H9 (cell line): ENCODE measurements around the gene OSBPL10. TPM values are rescaled to one million over a fixed set of nuclear protein-coding genes. Genes with fewer than 3 reads are reported as not detected.

Experiments used
- DNase-seq: peaks from one replicate; pipeline ENCODE4 v3.0.0-alpha.2; 2017
- H2AFZ ChIP-seq: one replicate; pipeline ENCODE4 v1.6.1; 2013; ENCODE audit warnings: mild to moderate bottlenecking, low read length, control low read depth, moderate library complexity
- H2AK5ac ChIP-seq: 2 replicates; pipeline ENCODE4 v1.6.1; 2013; ENCODE audit warnings: low read length, control low read depth, mixed read lengths; ENCODE audit not compliant: insufficient read length
- H2BK120ac ChIP-seq: one replicate; pipeline ENCODE4 v1.6.1; 2013; ENCODE audit warnings: low read depth, mild to moderate bottlenecking, low read length, control low read depth, inconsistent platforms; ENCODE audit not compliant: poor library complexity, severe bottlenecking
- H2BK12ac ChIP-seq: 2 replicates; pipeline ENCODE4 v1.6.1; 2013; ENCODE audit warnings: low read length, control low read depth, mixed read lengths, low read depth; ENCODE audit not compliant: insufficient read length
- H2BK15ac ChIP-seq: 2 replicates; pipeline ENCODE4 v1.6.1; 2013; ENCODE audit warnings: low read depth, low read length, control low read depth
- H2BK20ac ChIP-seq: one replicate; pipeline ENCODE4 v1.6.1; 2013; ENCODE audit warnings: low read depth, mild to moderate bottlenecking, low read length, control low read depth, inconsistent platforms; ENCODE audit not compliant: poor library complexity, severe bottlenecking
- H2BK5ac ChIP-seq: 2 replicates; pipeline ENCODE4 v1.6.1; 2013; ENCODE audit warnings: low read length, control low read depth, mixed read lengths; ENCODE audit not compliant: insufficient read length
- H3K14ac ChIP-seq: 2 replicates; pipeline ENCODE4 v1.6.1; 2013; ENCODE audit warnings: low read length, control low read depth; ENCODE audit not compliant: insufficient read depth
- H3K18ac ChIP-seq: 2 replicates; pipeline ENCODE4 v1.6.1; 2013; ENCODE audit warnings: low read depth, mild to moderate bottlenecking, mixed read lengths, low read length, control low read depth; ENCODE audit not compliant: insufficient read length
- H3K23ac ChIP-seq: 2 replicates; pipeline ENCODE4 v1.6.1; 2013; ENCODE audit warnings: low read length, control low read depth, mixed read lengths, low read depth; ENCODE audit not compliant: insufficient read length
- H3K23me2 ChIP-seq: 2 replicates; pipeline ENCODE4 v1.6.1; 2013; ENCODE audit warnings: low read depth, mild to moderate bottlenecking, mixed read lengths, low read length, control low read depth; ENCODE audit not compliant: insufficient read length, poor library complexity, severe bottlenecking
- H3K27ac ChIP-seq: 2 replicates; pipeline ENCODE4 v1.5.1; 2013; ENCODE audit warnings: low read length, control low read depth, mixed read lengths, low read depth; ENCODE audit not compliant: insufficient read length
- H3K27me3 ChIP-seq: 2 replicates; pipeline ENCODE4 v1.6.1; 2013; ENCODE audit warnings: low read length, control low read depth, inconsistent platforms; ENCODE audit not compliant: insufficient read depth
- H3K4ac ChIP-seq: 2 replicates; pipeline ENCODE4 v1.6.1; 2013; ENCODE audit warnings: low read depth, mild to moderate bottlenecking, control low read depth, inconsistent platforms, low read length, moderate library complexity
- H3K4me1 ChIP-seq: 2 replicates; pipeline ENCODE4 v1.6.1; 2013; ENCODE audit warnings: low read length, control low read depth, inconsistent platforms; ENCODE audit not compliant: insufficient read depth
- H3K4me2 ChIP-seq: 2 replicates; pipeline ENCODE4 v1.6.1; 2013; ENCODE audit warnings: low read length, control low read depth, mixed read lengths; ENCODE audit not compliant: insufficient read length, insufficient read depth
- H3K56ac ChIP-seq: 2 replicates; pipeline ENCODE4 v1.6.1; 2013; ENCODE audit warnings: low read depth, mild to moderate bottlenecking, mixed read lengths, low read length, control low read depth; ENCODE audit not compliant: insufficient read length
- H3K79me1 ChIP-seq: 2 replicates; pipeline ENCODE4 v1.6.1; 2013; ENCODE audit warnings: low read depth, mild to moderate bottlenecking, moderate library complexity, low read length, control low read depth, inconsistent platforms; ENCODE audit not compliant: insufficient read depth, poor library complexity, severe bottlenecking
- H3K79me2 ChIP-seq: 2 replicates; pipeline ENCODE4 v1.6.1; 2013; ENCODE audit warnings: low read length, control low read depth, inconsistent platforms; ENCODE audit not compliant: insufficient read depth
- H3K9ac ChIP-seq: 2 replicates; pipeline ENCODE4 v1.6.1; 2013; ENCODE audit warnings: low read length, control low read depth, mixed read lengths; ENCODE audit not compliant: insufficient read length; ENCODE audit errors: extremely low read depth
- H3K9me3 ChIP-seq: one replicate; pipeline ENCODE4 v1.6.1; 2013; ENCODE audit warnings: low read depth, low read length, inconsistent platforms; ENCODE audit not compliant: control insufficient read depth
- H3T11ph ChIP-seq: one replicate; pipeline ENCODE4 v1.6.1; 2013; ENCODE audit warnings: mild to moderate bottlenecking, low read length, control low read depth, inconsistent platforms
- H4K20me1 ChIP-seq: one replicate; pipeline ENCODE4 v1.6.1; 2013; ENCODE audit not compliant: control insufficient read depth, insufficient read length, insufficient read depth
- H4K5ac ChIP-seq: 2 replicates; pipeline ENCODE4 v1.6.1; 2013; ENCODE audit warnings: low read depth, mild to moderate bottlenecking, mixed read lengths, low read length, control low read depth; ENCODE audit not compliant: insufficient read length
- H4K8ac ChIP-seq: replicated peaks from 2 replicates; pipeline ENCODE4 v1.6.1; 2013; ENCODE audit warnings: low read length, control low read depth, mixed read lengths, low read depth; ENCODE audit not compliant: insufficient read length
- H4K91ac ChIP-seq: 2 replicates; pipeline ENCODE4 v1.6.1; 2013; ENCODE audit warnings: low read depth, mild to moderate bottlenecking, moderate library complexity, mixed read lengths, low read length, control low read depth; ENCODE audit not compliant: insufficient read length
- H3K27ac Mint-ChIP-seq, 3 experiments: 2 replicates in 2 of 3; 3 replicates in 1 of 3; pipeline ENCODE4 v1.8.0; 2020 to 2021; ENCODE audit warnings: mixed read lengths in 3 of 3, mild to moderate bottlenecking in 1 of 3, moderate library complexity in 1 of 3
- H3K27me3 Mint-ChIP-seq: 2 replicates; pipeline ENCODE4 v1.8.0; 2021; ENCODE audit warnings: low read depth, mild to moderate bottlenecking, moderate library complexity, mixed read lengths
- H3K36me3 Mint-ChIP-seq, 3 experiments: 2 replicates in 2 of 3; 3 replicates in 1 of 3; pipeline ENCODE4 v1.8.0; 2020 to 2021; ENCODE audit warnings: low read depth in 3 of 3, mixed read lengths in 3 of 3; ENCODE audit not compliant: insufficient read depth in 1 of 3
- H3K4me1 Mint-ChIP-seq, 2 experiments: 2 replicates each; pipeline ENCODE4 v1.8.0; 2020; ENCODE audit warnings: mixed read lengths in 2 of 2
- H3K4me3 Mint-ChIP-seq, 2 experiments: 2 replicates in 1 of 2; 3 replicates in 1 of 2; pipeline ENCODE4 v1.8.0; 2020 to 2021; ENCODE audit warnings: mild to moderate bottlenecking in 2 of 2, mixed read lengths in 2 of 2, moderate library complexity in 1 of 2
- H3K9me3 Mint-ChIP-seq, 2 experiments: 2 replicates in 1 of 2; 3 replicates in 1 of 2; pipeline ENCODE4 v1.8.0; 2020; ENCODE audit warnings: mild to moderate bottlenecking in 2 of 2, mixed read lengths in 2 of 2, moderate library complexity in 1 of 2
- WGBS: extraction: QIAGEN DNeasy Blood & Tissue Kit; methylation state at CpG from one replicate; pipeline ENCODE4 v1.1.7; 2013; ENCODE audit warnings: missing lambda C conversion rate, low lambda C conversion rate, mixed read lengths; ENCODE audit not compliant: insufficient read length; ENCODE audit errors: extremely low coverage; 5-methylcytosine and 5-hydroxymethylcytosine counted together
- total RNA-seq: library from RNA; stranded (reverse); gene quantifications from 2 replicates; pipeline ENCODE4 v1.2.1, GENCODE V29; 2021
- TF ChIP-seq, protein P1 (sequence below): fragments of 200-600 bp; sonication (generic); conservative IDR thresholded peaks from 3 replicates; pipeline ENCODE4 v1.8.0; 2021; ENCODE audit warnings: antibody characterized with exemption, mild to moderate bottlenecking

OSBPL10 gene
- total RNA-seq, 1 experiment from 2014 or later: 42.7 TPM

DNA sequence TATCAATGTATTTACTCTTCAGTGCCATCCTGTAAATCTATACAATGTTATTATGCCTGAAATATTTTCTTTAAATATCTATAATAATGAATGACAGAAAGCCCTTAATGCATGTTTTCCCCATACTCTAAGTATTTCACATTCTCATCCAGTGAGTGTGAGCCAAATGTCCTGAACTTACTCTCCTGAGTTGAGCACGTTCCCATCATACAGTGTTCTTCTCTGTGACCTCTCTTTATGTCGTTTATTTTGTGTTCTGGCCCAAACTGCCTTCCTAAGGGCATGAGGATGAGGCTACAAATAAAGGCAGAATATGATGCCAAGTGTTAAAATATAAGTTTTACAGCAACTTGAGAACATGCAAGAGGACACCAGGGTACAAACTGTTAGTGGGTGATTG, 3.3 kb downstream of the OSBPL10 start:
- H3K79me2 ChIP-seq: peaks cover 29% of the 10 kb centered on the region; the same call in 1 of the 2 replicates
- peaks cover 8 to 17% (median 11%) of the 10 kb centered on the region in 3 experiments for H3K36me3 Mint-ChIP-seq

More for the DNA sequence above, 3.3 kb downstream of the OSBPL10 start:
- Histone ChIP-seq H3T11ph (no peak overlapping the region), H2BK20ac (no peak overlapping the region), H3K79me1 (no peaks in the 10 kb centered on the region), H3K27me3 (0 out of 2 replicates have a peak, but pooled peaks cover 1% of the 10 kb centered on the region), H2BK15ac (no peak overlapping the region), H4K5ac (no peak overlapping the region), H3K4me2 (no peak overlapping the region), H3K9ac (no peak overlapping the region), H4K8ac (no peak overlapping the region), H3K14ac (no peak overlapping the region), H3K18ac (no peak overlapping the region), H3K27ac (no peak overlapping the region), H2BK12ac (no peak overlapping the region), H2AK5ac (no peak overlapping the region), H3K23me2 (peaks cover 14% of the 10 kb centered on the region), H4K91ac (no peak overlapping the region), H4K20me1 (no peaks in the 10 kb centered on the region), H3K23ac (no peak overlapping the region), H3K4ac (no peak overlapping the region), H2AFZ (no peak overlapping the region), H3K56ac (no peak overlapping the region), H3K9me3 (no peaks in the 10 kb centered on the region), H3K4me1 (peaks cover 2% of the 10 kb centered on the region; the same call in 1 of the 2 replicates), H2BK5ac (no peak overlapping the region), H2BK120ac (no peak overlapping the region)
- H3K27me3 Mint-ChIP-seq: peaks cover 9% of the 10 kb centered on the region
- no CpG with 5 or more reads among the region's 2 CpGs for WGBS
- DNase-seq: no peak
- no peak overlapping the region for H3K27ac Mint-ChIP-seq
- TF ChIP-seq, protein P1, sequence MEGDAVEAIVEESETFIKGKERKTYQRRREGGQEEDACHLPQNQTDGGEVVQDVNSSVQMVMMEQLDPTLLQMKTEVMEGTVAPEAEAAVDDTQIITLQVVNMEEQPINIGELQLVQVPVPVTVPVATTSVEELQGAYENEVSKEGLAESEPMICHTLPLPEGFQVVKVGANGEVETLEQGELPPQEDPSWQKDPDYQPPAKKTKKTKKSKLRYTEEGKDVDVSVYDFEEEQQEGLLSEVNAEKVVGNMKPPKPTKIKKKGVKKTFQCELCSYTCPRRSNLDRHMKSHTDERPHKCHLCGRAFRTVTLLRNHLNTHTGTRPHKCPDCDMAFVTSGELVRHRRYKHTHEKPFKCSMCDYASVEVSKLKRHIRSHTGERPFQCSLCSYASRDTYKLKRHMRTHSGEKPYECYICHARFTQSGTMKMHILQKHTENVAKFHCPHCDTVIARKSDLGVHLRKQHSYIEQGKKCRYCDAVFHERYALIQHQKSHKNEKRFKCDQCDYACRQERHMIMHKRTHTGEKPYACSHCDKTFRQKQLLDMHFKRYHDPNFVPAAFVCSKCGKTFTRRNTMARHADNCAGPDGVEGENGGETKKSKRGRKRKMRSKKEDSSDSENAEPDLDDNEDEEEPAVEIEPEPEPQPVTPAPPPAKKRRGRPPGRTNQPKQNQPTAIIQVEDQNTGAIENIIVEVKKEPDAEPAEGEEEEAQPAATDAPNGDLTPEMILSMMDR: no peak
- H3K4me3 Mint-ChIP-seq: no peak overlapping the region
- no peaks in the 10 kb centered on the region for H3K9me3 Mint-ChIP-seq
- H3K4me1 Mint-ChIP-seq: peaks cover 27 to 46% of the 10 kb centered on the region in 2 experiments
